Keratinocyte (primary cell): ENCODE data around the gene ANO3. TPM values are rescaled to one million over a fixed set of nuclear protein-coding genes. Genes with fewer than 3 reads are reported as not detected.

Experiments used
- DNase-seq: peaks from one replicate; pipeline ENCODE4 v3.0.0-alpha.2; 2011; ENCODE audit warnings: low read depth, missing footprints, low spot score
- FAIRE-seq: peaks from 2 replicates; lab custom pipeline; 2011; peaks lifted over from hg19 to GRCh38; lab: Jason Lieb, UNC
- H2AFZ ChIP-seq: 2 replicates; pipeline ENCODE4 v1.6.0; 2012; ENCODE audit warnings: low read length, control low read depth, inconsistent platforms; ENCODE audit not compliant: control insufficient read depth
- H3K27ac ChIP-seq: 2 replicates; pipeline ENCODE4 v1.5.1; 2011; ENCODE audit warnings: low read length; ENCODE audit not compliant: control insufficient read depth, insufficient read depth
- H3K27me3 ChIP-seq: 3 replicates; pipeline ENCODE4 v1.6.0; 2011; ENCODE audit warnings: low read length; ENCODE audit not compliant: control insufficient read depth, insufficient read depth; ENCODE audit errors: extremely low read depth
- H3K36me3 ChIP-seq, 2 experiments: 2 replicates in 1 of 2; 3 replicates in 1 of 2; pipeline ENCODE4 v1.5.1; 2011; ENCODE audit warnings: low read length in 2 of 2, mild to moderate bottlenecking in 1 of 2; ENCODE audit not compliant: control insufficient read depth in 2 of 2, insufficient read depth in 2 of 2; ENCODE audit errors: extremely low read depth in 1 of 2
- H3K4me1 ChIP-seq: 3 replicates; pipeline ENCODE4 v1.5.1; 2011; ENCODE audit warnings: low read length; ENCODE audit not compliant: control insufficient read depth, insufficient read depth; ENCODE audit errors: extremely low read depth
- H3K4me2 ChIP-seq: 3 replicates; pipeline ENCODE4 v1.6.0; 2011; ENCODE audit warnings: low read depth, low read length; ENCODE audit not compliant: control insufficient read depth, insufficient read depth; ENCODE audit errors: extremely low read depth
- H3K4me3 ChIP-seq, 3 experiments: fragments of 200-600 bp in 1 of 3; sonication (generic) in 1 of 3; 2 replicates in 2 of 3; 3 replicates in 1 of 3; pipeline ENCODE4 v1.5.1; 2011 to 2016; ENCODE audit warnings: low read length in 3 of 3, mild to moderate bottlenecking in 3 of 3, control low read depth in 2 of 3, inconsistent platforms in 1 of 3, low read depth in 1 of 3, mixed read lengths in 1 of 3, mixed run types in 1 of 3, moderate library complexity in 1 of 3; ENCODE audit not compliant: control insufficient read depth in 2 of 3, insufficient read depth in 2 of 3; ENCODE audit errors: extremely low read depth in 1 of 3
- H3K79me2 ChIP-seq: 2 replicates; pipeline ENCODE4 v1.6.0; 2012; ENCODE audit warnings: low read length; ENCODE audit not compliant: control insufficient read depth, insufficient read depth
- H3K9ac ChIP-seq: 3 replicates; pipeline ENCODE4 v1.6.0; 2011; ENCODE audit warnings: low read length; ENCODE audit not compliant: control insufficient read depth, insufficient read depth; ENCODE audit errors: extremely low read depth
- H3K9me1 ChIP-seq: 3 replicates; pipeline ENCODE4 v1.6.0; 2011; ENCODE audit warnings: low read length; ENCODE audit not compliant: control insufficient read depth, insufficient read depth; ENCODE audit errors: extremely low read depth
- H3K9me3 ChIP-seq: 2 replicates; pipeline ENCODE4 v1.5.1; 2012; ENCODE audit warnings: low read depth, low read length; ENCODE audit not compliant: control insufficient read depth
- H4K20me1 ChIP-seq: 3 replicates; pipeline ENCODE4 v1.6.0; 2011; ENCODE audit warnings: low read length; ENCODE audit not compliant: control insufficient read depth, insufficient read depth; ENCODE audit errors: extremely low read depth
- EZH2 ChIP-seq: IDR thresholded peaks from one replicate; pipeline ENCODE4 v1.6.1; 2012; ENCODE audit warnings: inconsistent platforms, mild to moderate bottlenecking, low read length, moderate library complexity
- dilution Hi-C: fragments of 300-500 bp; cut with MboI; formaldehyde crosslinking; loops from one replicate; pipeline ENCODE4 v1.7.0; 2020; ENCODE audit warnings: low sequenced_read_pairs; ENCODE audit not compliant: extremely low pct_ligation_motif_present
- polyA plus RNA-seq, 5 experiments: library from polyadenylated mRNA; depleted of rRNA in 3 of 5; stranded (reverse) in 3 of 5; stranded (forward) in 1 of 5; unstranded in 1 of 5; fragments of >200 nt; gene quantifications; 1 replicate in 1 of 5; 2 replicates in 3 of 5; 3 replicates in 1 of 5; pipeline versions ENCODE4 v1.2.1 to v1.2.3, GENCODE V29; 2011 to 2012; ENCODE audit warnings: missing spikeins in 2 of 5, low read depth in 1 of 5, low replicate concordance in 1 of 5
- TF ChIP-seq, protein P1 (sequence below), 3 experiments: IDR thresholded peaks in 1 of 3; conservative IDR thresholded peaks in 1 of 3; optimal IDR thresholded peaks in 1 of 3; 2 replicates in 2 of 3; 3 replicates in 1 of 3; pipeline versions ENCODE3 to v1.5.1; 2011; ENCODE audit warnings: low read length in 3 of 3, mild to moderate bottlenecking in 3 of 3, moderate library complexity in 2 of 3, control low read depth in 1 of 3, inconsistent platforms in 1 of 3; ENCODE audit not compliant: insufficient read depth in 2 of 3; ENCODE audit errors: extremely low read depth in 1 of 3

ANO3 gene
- polyA plus RNA-seq, 1 donor (not counting 4 experiments of a cell fraction or from before 2014, with no cell fraction given) = 0.01 TPM

DNA sequence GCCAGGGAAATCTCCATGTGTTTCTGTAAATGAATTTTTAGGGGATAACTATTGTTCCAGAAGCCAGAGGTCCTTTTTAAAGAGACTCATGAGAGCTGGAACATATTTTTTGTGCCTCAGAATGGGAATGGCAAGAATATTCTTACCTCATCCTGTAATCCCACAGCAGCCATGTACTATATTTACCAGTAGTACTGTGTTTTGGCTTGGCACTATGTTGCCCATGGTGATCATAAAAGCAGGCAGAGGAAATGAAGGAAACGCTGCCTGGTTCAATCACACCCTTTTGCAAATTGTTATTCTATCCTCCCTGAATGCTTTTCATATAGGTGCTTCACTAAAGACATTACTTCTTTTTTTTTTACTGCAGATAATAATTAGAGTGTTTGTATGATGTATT is 81.0 kb downstream of the ANO3 start:
- H3K4me2 ChIP-seq = no peak overlapping the region
- DNase-seq (no peak), FAIRE-seq (no peak)
- H3K27ac ChIP-seq = no peak overlapping the region
- no peaks in the 10 kb centered on the region for H3K4me1 ChIP-seq
- no peak overlapping the region for H3K4me3 ChIP-seq
- no peak overlapping the region for H2AFZ ChIP-seq
- no peak for TF ChIP-seq EZH2
- TF ChIP-seq, protein P1, sequence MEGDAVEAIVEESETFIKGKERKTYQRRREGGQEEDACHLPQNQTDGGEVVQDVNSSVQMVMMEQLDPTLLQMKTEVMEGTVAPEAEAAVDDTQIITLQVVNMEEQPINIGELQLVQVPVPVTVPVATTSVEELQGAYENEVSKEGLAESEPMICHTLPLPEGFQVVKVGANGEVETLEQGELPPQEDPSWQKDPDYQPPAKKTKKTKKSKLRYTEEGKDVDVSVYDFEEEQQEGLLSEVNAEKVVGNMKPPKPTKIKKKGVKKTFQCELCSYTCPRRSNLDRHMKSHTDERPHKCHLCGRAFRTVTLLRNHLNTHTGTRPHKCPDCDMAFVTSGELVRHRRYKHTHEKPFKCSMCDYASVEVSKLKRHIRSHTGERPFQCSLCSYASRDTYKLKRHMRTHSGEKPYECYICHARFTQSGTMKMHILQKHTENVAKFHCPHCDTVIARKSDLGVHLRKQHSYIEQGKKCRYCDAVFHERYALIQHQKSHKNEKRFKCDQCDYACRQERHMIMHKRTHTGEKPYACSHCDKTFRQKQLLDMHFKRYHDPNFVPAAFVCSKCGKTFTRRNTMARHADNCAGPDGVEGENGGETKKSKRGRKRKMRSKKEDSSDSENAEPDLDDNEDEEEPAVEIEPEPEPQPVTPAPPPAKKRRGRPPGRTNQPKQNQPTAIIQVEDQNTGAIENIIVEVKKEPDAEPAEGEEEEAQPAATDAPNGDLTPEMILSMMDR (optimal IDR thresholded peaks at IDR 0.05 in 1 of 3, IDR thresholded peaks at IDR 0.05 in 1 of 3, conservative IDR thresholded peaks at IDR 0.05 in 1 of 3; ENCODE audit: extremely low read depth in 1 of 3, insufficient read depth in 2 of 3, low read length in 3 of 3) = no peak
- H3K36me3 ChIP-seq = no peaks in the 10 kb centered on the region
- H4K20me1 ChIP-seq = no peaks in the 10 kb centered on the region
- dilution Hi-C loops = no loop called here
- H3K27me3 ChIP-seq = no peaks in the 10 kb centered on the region
- H3K9ac ChIP-seq = no peak overlapping the region
- H3K79me2 ChIP-seq = no peaks in the 10 kb centered on the region
- H3K9me3 ChIP-seq = no peaks in the 10 kb centered on the region
- H3K9me1 ChIP-seq = no peaks in the 10 kb centered on the region

DNA sequence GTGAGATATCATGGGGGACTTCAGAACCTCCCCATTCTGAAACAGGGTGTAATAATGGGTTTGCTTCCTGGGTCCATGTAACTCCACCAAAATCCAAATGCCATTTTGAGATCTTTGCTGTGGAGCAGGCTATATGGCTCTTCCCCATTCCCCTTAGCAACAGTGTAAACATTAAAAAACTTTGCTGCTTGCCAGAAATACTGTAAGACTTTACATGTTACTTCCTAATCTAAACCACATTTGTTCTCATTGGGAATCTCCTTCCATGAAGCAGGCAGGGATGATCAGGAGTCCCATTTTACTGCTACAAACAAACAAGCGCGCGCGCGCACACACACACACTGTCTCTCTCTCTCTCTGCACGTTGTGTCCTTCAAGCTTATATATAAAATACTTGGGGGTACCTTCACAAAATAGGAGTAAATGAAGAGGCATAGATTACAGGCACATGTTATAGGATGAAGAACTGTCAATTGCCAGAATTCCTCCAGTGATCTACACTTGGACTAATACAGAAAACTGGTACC is 86.5 kb downstream of the ANO3 start:
- Histone ChIP-seq H3K9me3 (no peaks in the 10 kb centered on the region), H3K4me1 (no peaks in the 10 kb centered on the region), H3K4me2 (no peak overlapping the region)

More for the DNA sequence above, 86.5 kb downstream of the ANO3 start:
- no peaks in the 10 kb centered on the region for H4K20me1 ChIP-seq
- H3K27me3 ChIP-seq = no peaks in the 10 kb centered on the region
- H2AFZ ChIP-seq = no peak overlapping the region
- TF ChIP-seq, protein P1 (optimal IDR thresholded peaks at IDR 0.05 in 1 of 3, IDR thresholded peaks at IDR 0.05 in 1 of 3, conservative IDR thresholded peaks at IDR 0.05 in 1 of 3; ENCODE audit: extremely low read depth in 1 of 3, insufficient read depth in 2 of 3, low read length in 3 of 3) = no peak
- TF ChIP-seq EZH2 = no peak
- dilution Hi-C loops = no loop called here
- FAIRE-seq = no peak
- no peak overlapping the region for H3K9ac ChIP-seq
- DNase-seq = no peak
- no peaks in the 10 kb centered on the region for H3K79me2 ChIP-seq
- H3K4me3 ChIP-seq = no peak overlapping the region
- H3K27ac ChIP-seq = no peak overlapping the region
- no peaks in the 10 kb centered on the region for H3K36me3 ChIP-seq
- H3K9me1 ChIP-seq = no peaks in the 10 kb centered on the region
